Testis (tissue), 3 donors: ENCODE results near the gene GRID2. TPM values are rescaled to one million over a fixed set of nuclear protein-coding genes. Genes with fewer than 3 reads are reported as not detected.
"Not testable (repeated sequence)": the region's sequence is repeated elsewhere in the genome, so short reads cannot be mapped to it uniquely, and the experiment has no call there.

Experiments used
- DNase-seq: peaks from one replicate; pipeline ENCODE4 v3.0.0-alpha.2; 2019
- H3K27ac ChIP-seq, 2 donors: fragments of 200-600 bp; sonication (generic); one replicate each; pipeline ENCODE4 v1.5.1; 2019
- H3K27me3 ChIP-seq: fragments of 200-600 bp; sonication (generic); one replicate; pipeline ENCODE4 v1.5.1; 2019
- H3K36me3 ChIP-seq: fragments of 200-600 bp; sonication (generic); one replicate; pipeline ENCODE4 v1.5.1; 2017; ENCODE audit warnings: low read depth; ENCODE audit errors: missing control alignments
- H3K4me1 ChIP-seq: fragments of 200-600 bp; sonication (generic); one replicate; pipeline ENCODE4 v1.5.1; 2019
- H3K4me3 ChIP-seq, 2 donors: fragments of 200-600 bp; sonication (generic); one replicate each; pipeline ENCODE4 v1.5.1; 2017 to 2019
- H3K9me3 ChIP-seq: fragments of 200-600 bp; sonication (generic); one replicate; pipeline ENCODE4 v1.5.1; 2017
- CTCF ChIP-seq, 3 experiments: fragments of 450-650 bp in 2 of 3; fragments of 200-600 bp in 1 of 3; sonication (generic) in 1 of 3; IDR thresholded peaks; one replicate each; pipeline ENCODE4 v1.5.1; 2016 to 2019; ENCODE audit warnings: antibody characterized with exemption in 3 of 3, mild to moderate bottlenecking in 2 of 3, moderate library complexity in 1 of 3
- POLR2A ChIP-seq: fragments of 450-650 bp; IDR thresholded peaks from one replicate; pipeline ENCODE4 v1.6.1; 2017; ENCODE audit warnings: antibody characterized with exemption, mild to moderate bottlenecking, moderate library complexity
- WGBS, 2 donors: methylation state at CpG; one replicate each; pipeline ENCODE4 v1.1.5; 2018; 5-methylcytosine and 5-hydroxymethylcytosine counted together
- intact Hi-C: fragments of 100-400 bp; cut with DNase I; formaldehyde crosslinking; loops from one replicate; pipeline ENCODE4 v1.15.1; 2023; ENCODE audit warnings: low total_unique reads
- polyA plus RNA-seq: library from polyadenylated mRNA; stranded (reverse); fragments of 350-450 nt; fragmentation: Illumina TruSeq; extraction: RNeasy Lipid Tissue Mini Kit (QIAGEN cat#74804); gene quantifications from one replicate; pipeline ENCODE4 v1.2.3, GENCODE V29; 2014; ENCODE audit warnings: low read depth, low replicate concordance; ENCODE audit not compliant: insufficient read depth
- total RNA-seq, 2 donors: library from RNA; depleted of rRNA; stranded (reverse); fragments of >200 nt; gene quantifications; one replicate each; pipeline ENCODE4 v1.2.3, GENCODE V29; 2016

The GRID2 gene
- total and polyA plus RNA-seq, 3 donors from 2014 or later, result 27.1 to 34.6 (median 32.7) TPM

DNA sequence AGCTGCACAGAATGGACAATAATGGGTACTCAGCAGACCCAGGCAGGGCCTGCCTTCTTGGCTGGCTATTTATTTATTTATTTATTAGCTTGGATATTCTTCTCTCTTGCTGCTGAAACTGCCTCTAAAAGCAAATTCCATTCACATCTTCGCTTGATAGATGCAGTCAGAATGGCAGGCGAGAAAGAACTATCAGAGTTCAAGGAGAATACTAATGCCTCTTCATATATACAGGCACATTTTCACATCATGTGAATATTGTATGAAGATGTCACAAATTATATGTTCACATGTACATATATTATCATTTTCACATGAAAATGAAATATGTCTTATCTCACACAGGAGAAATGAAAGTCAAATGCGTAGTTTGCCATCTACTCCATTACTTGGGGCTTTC is 1045.1 kb downstream of the GRID2 start:
- no peaks in the 10 kb centered on the region for H3K4me1 ChIP-seq
- TF ChIP-seq CTCF (IDR thresholded peaks at IDR 0.05), result no peak
- no peak for TF ChIP-seq POLR2A
- 94 to 95% methylated on average over 3 of the region's 3 CpGs for WGBS, 2 donors
- intact Hi-C loops, result no loop called here
- H3K9me3 ChIP-seq, result no peaks in the 10 kb centered on the region
- H3K4me3 ChIP-seq, result no peak overlapping the region
- H3K27me3 ChIP-seq, result no peaks in the 10 kb centered on the region
- H3K36me3 ChIP-seq, result no peaks in the 10 kb centered on the region
- no peak for DNase-seq
- H3K27ac ChIP-seq, result no peak overlapping the region

GRCh38 chr4:93351846-93352245 is 1048.1 kb downstream of the GRID2 start:
- Histone ChIP-seq H3K9me3 (no peaks in the 10 kb centered on the region), H3K36me3 (no peaks in the 10 kb centered on the region), H3K4me1 (no peaks in the 10 kb centered on the region), H3K27me3 (no peaks in the 10 kb centered on the region), H3K4me3 (no peak overlapping the region), H3K27ac (no peak overlapping the region)
- intact Hi-C loops, result no loop called here
- WGBS, 2 donors, result 38 to 43% methylated on average over 1 of the region's 1 CpG
- TF ChIP-seq POLR2A (no peak), CTCF (IDR thresholded peaks at IDR 0.05) (no peak)
- DNase-seq, result no peak

DNA sequence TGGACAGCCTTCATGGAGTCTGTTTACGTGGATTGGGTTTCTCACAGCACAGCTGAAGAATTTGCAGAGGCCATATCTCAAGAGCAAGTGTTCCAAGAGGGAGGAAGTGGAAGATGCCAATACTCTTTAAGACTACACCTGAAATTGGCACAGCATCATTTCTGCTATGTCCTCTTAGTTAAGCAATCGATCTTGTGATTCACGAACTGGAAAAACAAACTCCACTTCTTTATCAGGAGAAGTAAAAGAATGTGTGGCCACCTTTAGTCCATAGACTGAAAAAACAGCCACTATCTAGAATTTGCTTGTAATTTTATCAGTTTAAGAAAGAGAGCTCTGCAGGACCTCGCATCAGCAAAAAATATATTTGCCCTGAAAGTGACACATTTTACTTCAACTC is 1051.6 kb downstream of the GRID2 start:
- Histone ChIP-seq H3K27me3 (no peaks in the 10 kb centered on the region), H3K9me3 (no peaks in the 10 kb centered on the region), H3K4me3 (no peak overlapping the region), H3K27ac (no peak overlapping the region), H3K4me1 (no peaks in the 10 kb centered on the region), H3K36me3 (no peaks in the 10 kb centered on the region)
- DNase-seq, result no peak
- WGBS, 2 donors, result 78 to 85% methylated on average over 4 of the region's 4 CpGs
- no peak for TF ChIP-seq POLR2A
- TF ChIP-seq CTCF (IDR thresholded peaks at IDR 0.05), result no peak
- intact Hi-C loops, result no loop called here

- no peaks in the 10 kb centered on the region for H3K4me1 ChIP-seq
- no peaks in the 10 kb centered on the region for H3K36me3 ChIP-seq
- H3K9me3 ChIP-seq, result no peaks in the 10 kb centered on the region
- no peak overlapping the region for H3K4me3 ChIP-seq
- no peak for DNase-seq
- no peaks in the 10 kb centered on the region for H3K27me3 ChIP-seq
- intact Hi-C loops, result no loop called here
- 91 to 96% methylated on average over 3 of the region's 3 CpGs for WGBS, 2 donors
- H3K27ac ChIP-seq, result no peak overlapping the region
- TF ChIP-seq CTCF (IDR thresholded peaks at IDR 0.05) (no peak), POLR2A (no peak)
Observed at GRCh38 chr4:93359586-93359985, 1055.8 kb downstream of the GRID2 start.

- not testable (repeated sequence) for H3K27me3 ChIP-seq
- 86 to 90% methylated on average over 9 of the region's 9 CpGs for WGBS, 2 donors
Observed at GRCh38 chr4:93366169-93366755, 1062.5 kb downstream of the GRID2 start.

More at GRCh38 chr4:93366169-93366755, 1062.5 kb downstream of the GRID2 start:
- DNase-seq, H3K4me3 ChIP-seq, H3K9me3 ChIP-seq, H3K4me1 ChIP-seq, intact Hi-C loops, H3K27ac ChIP-seq, H3K36me3 ChIP-seq: not testable (repeated sequence)
